ENCODE results near the gene ATP8A1.

The ATP8A1 gene

GRCh38 chr4:42640613-42641012, 16.3 kb downstream of the ATP8A1 start:
- DNase-seq (ENCODE audit: extremely low read depth, low read depth) = no peak
- no peak for TF ChIP-seq CTCF (IDR thresholded peaks at IDR 0.05; ENCODE audit: low read depth, low read length)

- no peak for DNase-seq (ENCODE audit: extremely low read depth, low read depth)
- TF ChIP-seq CTCF (IDR thresholded peaks at IDR 0.05; ENCODE audit: low read depth, low read length) = no peak
Observed at GRCh38 chr4:42638993-42639392, 17.9 kb downstream of the ATP8A1 start.

GRCh38 chr4:42638321-42638720, 18.6 kb downstream of the ATP8A1 start:
- no peak for DNase-seq (ENCODE audit: extremely low read depth, low read depth)
- no peak for TF ChIP-seq CTCF (IDR thresholded peaks at IDR 0.05; ENCODE audit: low read depth, low read length)

- no peak for TF ChIP-seq CTCF (IDR thresholded peaks at IDR 0.05; ENCODE audit: low read depth, low read length)
- DNase-seq (ENCODE audit: extremely low read depth, low read depth) = no peak
Observed at GRCh38 chr4:42637867-42638266, 19.0 kb downstream of the ATP8A1 start.

GRCh38 chr4:42637104-42637503, 19.8 kb downstream of the ATP8A1 start:
- no peak for TF ChIP-seq CTCF (IDR thresholded peaks at IDR 0.05; ENCODE audit: low read depth, low read length)
- no peak for DNase-seq (ENCODE audit: extremely low read depth, low read depth)

GRCh38 chr4:42636645-42636949, 20.3 kb downstream of the ATP8A1 start:
- TF ChIP-seq CTCF (IDR thresholded peaks at IDR 0.05; ENCODE audit: low read depth, low read length) = no peak
- no peak for DNase-seq (ENCODE audit: extremely low read depth, low read depth)

GRCh38 chr4:42633605-42634388, 23.1 kb downstream of the ATP8A1 start:
- no peak for TF ChIP-seq CTCF (IDR thresholded peaks at IDR 0.05; ENCODE audit: low read depth, low read length)
- no peak for DNase-seq (ENCODE audit: extremely low read depth, low read depth)

Measured in AG09319 (cell line).